Right atrium auricular region (tissue), 2 donors: ENCODE data around the gene RGS9. TPM values are rescaled to one million over a fixed set of nuclear protein-coding genes. Genes with fewer than 3 reads are reported as not detected.
"Not testable (repeated sequence)": the region's sequence is repeated elsewhere in the genome, so short reads cannot be mapped to it uniquely, and the experiment has no call there.

Experiments
- DNase-seq: peaks from one replicate; pipeline ENCODE4 v3.0.0-alpha.2; 2019; ENCODE audit warnings: low spot score
- H3K27ac ChIP-seq, 2 donors: fragments of 200-600 bp; sonication (generic); 1 replicate in 1 of 2; 2 replicates in 1 of 2; pipeline ENCODE4 v1.5.1; 2016 to 2019
- H3K27me3 ChIP-seq, 2 donors: fragments of 200-600 bp; sonication (generic); one replicate each; pipeline versions ENCODE4 v1.5.1 to v1.6.0; 2017 to 2019
- H3K36me3 ChIP-seq: fragments of 200-600 bp; sonication (generic); one replicate; pipeline ENCODE4 v1.5.1; 2016
- H3K4me1 ChIP-seq, 2 donors: fragments of 200-600 bp; sonication (generic); one replicate each; pipeline versions ENCODE4 v1.5.1 to v1.6.0; 2017 to 2019
- H3K4me3 ChIP-seq, 2 donors: fragments of 200-600 bp; sonication (generic); 1 replicate in 1 of 2; 2 replicates in 1 of 2; pipeline ENCODE4 v1.5.1; 2017 to 2019; ENCODE audit warnings: mild to moderate bottlenecking in 1 of 2, moderate library complexity in 1 of 2
- H3K9me3 ChIP-seq, 2 donors: fragments of 200-600 bp; sonication (generic); one replicate each; pipeline ENCODE4 v1.5.1; 2019
- CTCF ChIP-seq, 2 donors: fragments of 200-600 bp; sonication (generic); IDR thresholded peaks; one replicate each; pipeline ENCODE4 v1.5.1; 2019; ENCODE audit warnings: antibody characterized with exemption in 2 of 2
- total RNA-seq, 2 donors: library from RNA; depleted of rRNA; stranded (reverse); fragments of >200 nt; gene quantifications; one replicate each; pipeline ENCODE4 v1.1.0, GENCODE V29; 2016

The RGS9 gene
- total RNA-seq, 2 donors from 2014 or later = 2.3 to 6.9 TPM

GRCh38 chr17:65204001-65204400 lies 66.8 kb downstream of the RGS9 start:
- DNase-seq = no peak
- Histone ChIP-seq H3K36me3 (no peaks in the 10 kb centered on the region), H3K27me3 (no peaks in the 10 kb centered on the region), H3K27ac (no peak overlapping the region), H3K9me3 (no peaks in the 10 kb centered on the region), H3K4me1 (no peaks in the 10 kb centered on the region), H3K4me3 (no peak overlapping the region)
- no peak for TF ChIP-seq CTCF (IDR thresholded peaks at IDR 0.05)

GRCh38 chr17:65205655-65206054 lies 68.5 kb downstream of the RGS9 start:
- no peak overlapping the region for H3K27ac ChIP-seq
- no peak for TF ChIP-seq CTCF (IDR thresholded peaks at IDR 0.05)
- no peaks in the 10 kb centered on the region for H3K36me3 ChIP-seq
- H3K9me3 ChIP-seq = no peaks in the 10 kb centered on the region
- no peak overlapping the region for H3K4me3 ChIP-seq
- no peak for DNase-seq
- no peaks in the 10 kb centered on the region for H3K4me1 ChIP-seq
- no peaks in the 10 kb centered on the region for H3K27me3 ChIP-seq

GRCh38 chr17:65207448-65207847 lies 70.3 kb downstream of the RGS9 start:
- DNase-seq, H3K4me1 ChIP-seq, H3K36me3 ChIP-seq, H3K4me3 ChIP-seq, H3K9me3 ChIP-seq, H3K27me3 ChIP-seq, H3K27ac ChIP-seq: not testable (repeated sequence)

- no peak for DNase-seq
- H3K9me3 ChIP-seq = no peaks in the 10 kb centered on the region
- H3K36me3 ChIP-seq = no peaks in the 10 kb centered on the region
- no peaks in the 10 kb centered on the region for H3K4me1 ChIP-seq
- no peak for TF ChIP-seq CTCF (IDR thresholded peaks at IDR 0.05)
- no peaks in the 10 kb centered on the region for H3K27me3 ChIP-seq
- no peak overlapping the region for H3K4me3 ChIP-seq
- H3K27ac ChIP-seq = no peak overlapping the region
Observed at GRCh38 chr17:65208717-65209116, 71.5 kb downstream of the RGS9 start.

- Histone ChIP-seq H3K27ac (no peak overlapping the region), H3K4me1 (no peaks in the 10 kb centered on the region), H3K36me3 (no peaks in the 10 kb centered on the region), H3K4me3 (no peak overlapping the region), H3K9me3 (no peaks in the 10 kb centered on the region), H3K27me3 (no peaks in the 10 kb centered on the region)
- DNase-seq = no peak
- no peak for TF ChIP-seq CTCF (IDR thresholded peaks at IDR 0.05)
Observed at GRCh38 chr17:65218261-65218660, 81.1 kb downstream of the RGS9 start.

- Histone ChIP-seq H3K4me1 (no peaks in the 10 kb centered on the region), H3K27me3 (no peaks in the 10 kb centered on the region), H3K36me3 (no peaks in the 10 kb centered on the region), H3K27ac (no peak overlapping the region), H3K4me3 (no peak overlapping the region), H3K9me3 (no peaks in the 10 kb centered on the region)
- no peak for TF ChIP-seq CTCF (IDR thresholded peaks at IDR 0.05)
- no peak for DNase-seq
Observed at GRCh38 chr17:65219124-65219523, 82.0 kb downstream of the RGS9 start.
